ENCODE results near the gene YARS1.

YARS1 gene

DNA sequence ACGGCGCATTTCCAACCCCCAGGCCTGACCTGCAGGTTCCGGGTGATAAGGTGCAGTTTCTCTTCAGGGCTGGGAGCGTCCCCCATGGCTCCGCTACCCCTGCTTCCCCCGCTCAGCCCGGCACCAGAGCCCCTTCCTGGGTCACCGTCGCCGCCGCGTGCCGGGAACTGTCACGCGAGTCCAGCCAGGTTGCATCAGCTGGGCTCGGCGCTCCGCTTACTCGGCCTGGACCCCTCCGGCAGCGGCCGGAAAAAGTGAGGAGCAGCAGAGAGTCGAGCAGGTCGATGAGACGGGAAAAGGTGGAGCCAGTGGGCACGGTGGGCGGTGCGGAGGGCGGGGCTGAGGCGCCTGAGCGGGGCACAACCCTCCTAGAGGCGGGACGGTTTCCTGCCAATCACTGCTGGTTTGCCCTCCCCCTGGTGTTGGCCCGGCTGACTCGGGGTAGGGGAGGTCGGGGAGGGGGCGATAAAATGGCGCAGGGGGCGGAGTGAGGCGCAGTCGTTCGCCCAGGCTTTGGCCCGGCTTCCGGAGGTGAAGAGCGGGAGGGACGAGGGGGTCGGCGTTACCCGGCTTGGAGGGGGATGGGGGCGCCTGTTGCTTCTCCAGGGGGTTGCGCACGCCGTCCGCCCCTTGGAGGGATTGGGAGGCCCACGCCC lies at the start of gene YARS1, which contains the start of gene S100PBP:
Gene YARS1, minus strand, starts transcription at position 200 of the 656 bp plus-strand sequence. Its CDS starts 114 bp downstream, at position 86.
Gene S100PBP, plus strand, starts transcription at position 495 of the 656 bp plus-strand sequence. CDS start 8,447 bp downstream, outside the sequence.
- peak; percentile 84 to 99 (median 98) for DNase-seq

DNA sequence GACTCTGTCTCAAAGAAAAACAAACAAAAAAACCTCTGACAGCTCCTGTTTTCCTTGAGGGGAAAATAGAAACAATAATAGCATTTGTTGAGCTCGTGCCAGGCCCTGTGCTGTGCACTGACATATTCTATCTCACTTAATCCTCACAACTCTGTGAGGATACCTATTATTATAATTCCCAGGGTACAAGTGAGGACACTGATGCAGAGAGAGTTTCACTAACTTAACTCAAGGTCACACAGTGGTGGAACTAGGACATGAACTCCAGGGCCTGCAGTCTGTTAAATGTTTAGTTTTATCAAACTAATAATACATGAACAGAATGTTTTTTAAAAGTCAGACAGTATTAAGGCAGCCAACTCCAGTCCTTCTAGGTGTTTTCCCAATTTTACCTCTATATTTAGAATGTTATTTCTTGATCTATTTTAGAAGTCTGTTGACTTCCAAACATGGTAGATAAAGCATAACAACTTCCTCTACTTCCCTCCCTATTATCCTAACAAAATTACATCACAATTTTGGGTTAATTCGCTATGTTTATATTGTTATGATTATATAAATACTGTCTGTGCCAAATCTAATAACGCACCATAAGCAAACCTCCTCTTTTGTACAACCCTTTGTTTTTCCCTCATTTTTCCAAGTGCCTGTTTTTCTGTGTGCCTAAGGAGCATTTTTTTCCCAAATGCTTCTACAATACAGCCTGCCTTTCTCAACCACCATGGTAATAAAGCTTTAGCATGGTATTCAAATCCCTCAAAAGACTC lies 48.7 kb upstream of the YARS1 start:
- no peak for DNase-seq

DNA sequence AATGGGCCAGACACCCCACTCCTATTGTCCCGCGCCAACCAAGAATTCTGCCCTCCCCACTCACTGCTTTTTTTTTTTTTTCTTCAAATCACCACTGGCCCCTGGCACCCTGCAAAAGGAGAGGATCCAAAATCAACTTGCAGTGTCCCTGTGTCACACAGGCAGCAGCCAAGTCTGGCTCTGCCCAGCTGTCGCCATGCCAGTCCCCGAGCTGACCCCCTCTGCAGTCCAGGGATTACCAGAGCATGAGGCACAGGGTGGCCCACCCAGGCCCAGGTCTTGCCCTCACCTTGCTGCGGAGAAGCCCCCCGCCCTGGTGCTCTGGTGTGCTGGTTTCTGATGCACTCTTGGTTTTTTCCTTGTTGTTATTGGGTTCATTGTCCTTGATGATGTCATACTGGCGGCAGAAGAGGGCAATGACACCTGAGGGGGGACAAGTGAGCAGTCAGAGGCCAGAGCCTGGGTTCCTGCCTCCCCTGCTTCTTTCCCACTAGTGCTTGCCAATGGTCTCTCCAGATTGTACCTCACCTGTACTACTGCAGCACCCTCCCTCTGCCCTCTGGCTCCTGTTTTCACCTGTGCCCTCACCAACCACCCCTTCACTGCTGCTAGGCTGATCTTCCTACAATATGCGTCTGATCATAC lies 47.3 kb upstream of the YARS1 start:
- no peak for DNase-seq

DNA sequence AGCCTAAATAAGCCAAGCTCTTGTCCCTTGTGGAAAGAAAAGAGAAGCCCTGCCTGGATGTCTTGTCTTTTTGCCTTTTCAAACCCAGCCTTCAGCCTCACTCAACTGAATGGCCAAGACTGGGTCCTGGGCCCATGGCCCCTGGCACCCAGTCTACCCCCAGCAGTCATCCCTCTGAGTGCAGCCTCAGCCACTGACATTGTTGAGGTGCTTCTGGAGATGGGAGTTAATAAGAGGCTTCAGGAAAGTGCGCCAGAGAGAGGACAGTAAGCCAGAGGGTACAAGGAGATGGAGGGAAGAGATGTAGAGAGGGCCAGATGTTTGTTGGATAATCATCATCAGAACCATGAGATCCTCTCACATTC lies 46.7 kb upstream of the YARS1 start:
- no peak for DNase-seq

DNA sequence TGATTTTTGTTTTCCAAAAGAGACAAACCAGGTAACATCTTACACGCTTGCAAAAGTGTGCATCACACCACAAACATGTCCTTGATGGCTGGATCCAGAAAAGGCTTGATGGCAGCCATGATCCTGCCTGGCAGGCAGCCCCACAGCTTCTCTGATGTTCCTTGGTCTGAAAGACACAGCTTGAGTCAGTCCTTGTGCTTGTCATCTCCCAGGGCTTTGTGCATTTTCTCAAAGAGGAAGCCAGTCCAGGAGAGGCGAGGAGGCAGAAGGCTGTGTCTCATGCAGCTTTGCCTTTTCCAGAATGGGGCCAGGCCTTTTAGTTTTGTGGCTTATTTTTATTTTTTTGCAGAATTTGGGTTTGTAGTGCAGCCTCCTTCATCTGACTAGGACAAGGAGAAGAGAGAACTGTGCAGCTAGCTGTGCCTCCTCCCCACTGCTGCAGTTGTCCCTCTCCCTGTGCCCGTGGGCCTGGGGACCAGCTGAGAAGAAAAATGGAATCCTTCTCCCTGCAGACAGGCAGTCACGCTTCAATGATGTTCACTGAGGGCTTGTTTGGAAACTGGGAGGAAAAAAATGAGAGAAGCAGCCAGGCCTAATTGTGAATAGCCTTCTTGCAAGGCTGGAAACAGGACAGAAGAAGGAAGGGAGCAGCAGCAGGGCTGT lies 46.2 kb upstream of the YARS1 start:
- DNase-seq: peak in 1 of 56 donors; percentile 6

DNA sequence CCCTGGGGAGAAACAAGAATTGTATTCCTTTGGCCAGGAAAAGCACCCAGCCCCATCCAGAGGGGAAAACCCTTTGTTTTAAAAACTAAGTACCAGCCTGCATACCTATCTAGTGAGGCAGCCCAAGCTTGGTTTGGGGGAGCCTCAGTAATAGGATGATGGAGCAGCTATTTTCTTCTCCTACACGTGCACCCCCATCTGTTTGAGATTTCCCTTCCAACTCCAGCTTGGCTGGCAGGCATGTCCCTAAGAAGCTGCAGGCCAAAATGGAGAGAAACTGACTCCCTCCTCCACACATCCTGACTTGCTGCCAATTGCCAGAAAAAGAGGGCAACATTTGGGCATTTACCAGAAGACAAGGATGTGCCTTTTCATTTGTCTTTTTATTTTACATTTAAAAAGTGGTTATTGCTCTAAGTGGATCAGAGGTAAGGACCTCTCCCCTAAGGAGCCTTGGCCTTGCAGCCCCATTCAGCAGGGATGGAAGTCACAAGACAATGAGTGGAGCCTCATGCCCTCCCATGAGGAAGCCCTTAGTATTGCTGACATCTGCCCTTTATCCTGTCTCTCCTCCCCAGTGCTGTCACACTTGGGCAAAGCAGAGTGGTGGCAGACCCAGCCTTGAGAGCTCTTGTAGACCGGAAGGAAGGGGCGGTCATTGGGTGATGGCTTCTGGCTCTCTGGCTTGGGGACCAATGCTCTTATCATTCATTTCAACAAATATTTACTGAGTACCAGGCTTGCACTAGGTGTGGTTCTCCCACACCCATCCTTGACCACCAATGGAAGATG lies 44.9 kb upstream of the YARS1 start:
- DNase-seq: peak in 6 of 56 donors; percentile 12 to 46 (median 28)

DNA sequence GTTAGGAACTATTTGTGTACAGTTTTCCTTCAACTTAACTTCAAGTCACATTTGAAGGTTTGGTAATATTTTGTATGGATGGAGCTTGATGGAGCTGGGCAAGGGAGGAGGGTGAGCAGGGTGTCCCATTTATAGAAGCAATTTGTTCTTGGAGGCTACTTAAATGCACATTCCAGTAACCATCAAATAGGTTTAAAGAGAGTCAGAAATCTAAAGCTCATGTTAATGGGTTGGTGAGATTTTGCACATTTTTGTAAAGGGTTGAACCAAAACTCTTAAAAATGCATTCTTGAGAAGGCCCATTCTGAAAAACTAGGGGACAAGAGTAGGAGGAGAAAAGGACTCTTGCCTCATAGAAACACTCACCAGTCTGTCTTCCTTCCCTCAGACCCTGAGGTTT lies 43.4 kb upstream of the YARS1 start:
- DNase-seq: no peak

DNA sequence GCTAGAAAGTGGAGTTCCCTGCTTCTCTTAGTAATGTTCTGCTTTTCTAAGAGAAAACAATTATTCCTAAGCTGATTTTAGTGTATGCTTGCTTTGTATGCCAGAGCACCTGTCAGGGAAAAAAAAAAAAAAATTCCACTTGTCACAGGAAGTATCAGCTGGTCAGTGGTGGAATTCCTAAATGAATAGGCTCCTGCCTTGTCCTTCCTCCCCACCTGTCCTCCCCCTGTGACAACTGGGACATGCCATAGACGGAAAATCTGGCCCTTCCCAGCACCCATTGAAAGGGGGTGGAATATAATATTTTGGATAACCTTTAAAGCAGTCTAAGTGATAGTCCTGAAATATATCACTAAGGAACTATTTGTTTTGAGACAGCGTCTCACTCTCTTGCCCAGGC lies 42.8 kb upstream of the YARS1 start:
- no peak for DNase-seq

DNA sequence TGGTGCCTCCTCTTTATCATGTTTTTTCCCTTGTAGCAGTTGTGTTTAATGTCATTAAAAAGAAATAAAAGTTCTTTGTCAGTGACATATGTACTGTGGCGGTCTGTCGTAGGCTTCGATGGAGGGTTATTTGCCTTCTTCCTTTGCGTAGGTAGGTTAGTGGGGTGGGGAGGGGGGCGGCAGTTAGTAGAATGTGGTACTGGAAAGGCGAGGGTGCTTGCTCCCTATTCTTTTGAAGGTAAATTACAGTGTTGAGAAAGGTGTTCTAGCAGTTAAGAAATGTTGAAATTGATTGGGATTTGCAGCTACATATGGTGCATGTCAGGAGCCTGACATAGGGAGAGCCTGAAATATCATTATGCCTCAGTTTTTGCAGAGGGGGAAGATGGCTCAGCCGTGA lies 41.6 kb upstream of the YARS1 start:
- DNase-seq: no peak

DNA sequence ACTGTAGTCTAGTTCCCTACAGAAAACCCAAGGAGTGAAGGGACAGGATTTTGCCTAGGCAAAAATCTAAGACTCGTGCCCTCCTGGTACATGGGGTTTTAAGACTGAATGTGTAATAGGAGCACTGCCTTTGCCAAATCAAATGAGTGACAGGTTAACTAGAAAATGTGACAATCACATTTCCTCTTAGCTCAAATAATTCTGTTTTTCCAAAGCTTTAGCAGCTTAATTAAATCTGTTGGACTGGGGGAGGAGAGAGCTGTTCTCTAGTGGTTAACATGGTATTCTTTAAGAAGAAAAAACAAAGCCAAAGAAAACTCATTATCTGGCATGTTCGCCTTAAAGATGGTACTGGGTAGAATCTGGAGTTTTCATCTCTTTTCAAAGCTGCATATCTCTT lies 41.0 kb upstream of the YARS1 start:
- no peak for DNase-seq

DNA sequence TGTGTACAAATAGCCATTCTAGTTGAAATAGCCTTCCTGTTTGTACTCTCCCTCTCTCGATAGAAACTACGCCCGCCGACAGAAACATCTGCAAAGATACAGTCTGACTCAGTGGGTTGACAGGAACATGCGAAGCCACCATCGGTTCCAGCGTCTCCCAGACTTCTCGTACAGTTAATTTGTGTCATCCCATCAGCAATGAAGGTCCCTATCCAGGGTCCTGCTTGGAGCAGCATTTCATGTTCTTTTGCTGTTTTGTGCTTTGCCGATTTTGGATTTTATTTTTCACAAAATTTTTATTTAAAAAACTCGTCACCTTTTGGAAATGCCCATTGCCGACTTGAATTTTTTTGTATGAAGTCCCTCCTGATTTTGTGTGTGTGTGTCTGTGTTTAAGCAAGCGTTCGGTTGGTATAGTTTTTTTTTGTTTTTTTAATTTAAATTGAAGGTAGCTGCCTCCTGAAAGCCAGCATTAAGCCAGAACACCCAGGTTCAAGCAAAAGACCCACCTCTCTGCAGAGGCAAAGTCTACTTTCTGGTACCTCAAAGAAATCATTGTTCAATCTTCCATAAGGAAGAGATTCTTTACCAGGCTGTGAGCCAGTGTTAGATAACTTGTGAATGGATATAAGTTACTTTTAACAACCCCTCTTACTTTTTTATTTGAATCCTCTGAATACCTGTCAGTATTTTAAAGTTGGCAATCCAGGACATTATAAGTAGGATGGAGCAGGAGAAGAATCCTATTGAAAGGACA lies 38.9 kb upstream of the YARS1 start:
- no peak for DNase-seq

DNA sequence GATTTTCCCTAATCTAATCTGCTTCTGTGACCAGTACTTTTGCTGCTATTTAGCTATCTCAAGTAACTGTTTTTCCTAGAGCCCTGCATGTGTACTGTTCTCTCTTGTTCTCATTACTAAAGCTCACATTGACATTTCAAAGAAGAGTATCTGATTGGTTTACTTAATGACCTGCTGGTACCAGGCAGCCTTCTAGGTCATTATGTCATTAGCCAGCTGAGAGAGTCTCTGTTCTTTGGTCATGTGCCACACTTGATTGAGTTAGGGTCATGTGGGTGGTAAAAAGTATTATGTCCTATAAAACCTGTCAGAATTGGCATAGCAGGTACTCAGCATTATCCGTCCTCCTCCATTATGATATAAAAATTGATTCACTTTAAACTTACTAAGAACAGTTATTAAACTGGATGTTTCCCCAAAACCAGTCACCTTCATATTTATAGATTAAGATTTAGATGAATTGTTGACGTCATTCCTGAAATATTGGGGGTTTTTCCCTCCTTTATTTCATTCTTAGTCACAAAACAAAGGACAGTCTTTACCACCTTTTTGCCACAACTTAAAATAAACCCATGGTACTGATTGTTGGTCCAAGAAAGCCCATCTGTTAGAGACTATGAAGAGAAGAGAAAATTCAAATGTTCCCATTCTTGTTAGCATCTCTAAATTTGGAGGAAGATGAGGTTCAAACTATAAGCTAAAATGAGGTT lies 31.4 kb upstream of the YARS1 start:
- DNase-seq: no peak

DNA sequence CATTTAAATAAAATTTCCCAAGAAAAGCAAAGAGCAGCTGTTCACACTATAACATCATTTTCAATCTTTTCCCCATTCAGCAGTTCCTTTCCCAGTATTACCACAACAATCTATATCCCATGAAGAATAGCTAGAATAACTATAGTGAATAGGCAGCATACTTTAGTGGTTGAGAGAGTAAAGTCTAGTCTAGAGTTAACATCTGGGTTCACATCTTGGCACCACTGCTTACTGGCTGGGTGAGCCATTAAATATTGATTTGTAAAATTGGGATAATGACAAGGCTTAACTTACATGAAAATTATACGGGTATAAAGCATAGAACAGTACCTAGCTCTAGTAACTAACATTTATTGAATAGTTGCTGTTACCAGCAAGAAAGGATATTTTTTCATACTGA lies 14.7 kb upstream of the YARS1 start:
- DNase-seq: no peak

DNA sequence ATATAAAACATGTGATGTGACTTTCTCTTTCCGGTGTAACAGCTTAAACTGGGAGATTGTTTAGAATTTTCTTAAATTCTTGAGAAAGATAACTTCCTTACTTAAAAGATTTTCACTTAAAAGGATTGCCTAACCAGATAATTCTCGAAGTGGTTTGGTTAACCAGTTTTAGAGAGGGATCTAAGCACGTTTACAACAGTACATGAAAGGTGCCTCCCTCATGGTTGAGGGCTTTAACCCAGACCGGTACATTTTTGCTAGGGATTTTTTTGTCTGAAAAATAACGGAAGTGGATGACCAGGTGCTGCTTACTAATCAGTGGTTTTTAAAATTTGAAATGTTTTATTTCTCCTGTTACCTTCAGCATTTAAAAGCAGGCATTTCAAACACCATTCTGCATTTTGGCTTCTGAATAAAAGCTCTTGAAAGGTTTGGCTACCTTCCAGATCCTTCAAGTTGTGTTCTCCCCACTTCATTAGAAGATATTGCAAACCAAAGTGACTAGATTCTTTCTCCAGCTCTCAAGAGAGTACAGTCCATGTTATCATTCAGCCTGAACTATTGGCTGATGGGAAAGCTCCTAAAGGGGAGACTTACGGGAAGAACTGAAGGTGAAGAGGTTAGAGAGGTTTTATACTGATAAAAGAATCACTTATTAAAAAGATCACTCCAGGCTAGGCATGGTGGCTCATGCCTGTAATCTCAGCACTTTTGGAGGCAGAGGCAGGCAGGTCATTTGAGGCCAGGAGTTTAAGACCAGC lies 13.1 kb upstream of the YARS1 start:
- no peak for DNase-seq

DNA sequence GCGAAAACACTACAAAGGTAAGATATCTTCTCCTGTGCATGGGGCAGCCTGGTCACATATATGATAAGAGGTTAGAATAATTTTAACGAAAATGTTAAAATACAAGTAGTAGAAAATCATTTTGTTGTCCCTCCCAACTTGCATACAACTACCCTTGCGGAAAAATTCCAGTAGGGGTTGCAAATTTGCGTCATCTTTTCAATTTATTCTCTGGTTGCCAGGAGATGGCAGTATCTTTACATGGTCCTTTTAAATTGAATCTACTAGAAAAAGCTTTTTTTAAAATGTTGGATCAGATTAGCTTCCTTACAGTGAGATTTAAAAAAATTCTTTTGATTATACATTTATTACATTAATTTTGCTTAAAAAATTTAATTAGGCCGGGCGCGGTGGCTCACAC lies 11.2 kb upstream of the YARS1 start:
- no peak for DNase-seq

DNA sequence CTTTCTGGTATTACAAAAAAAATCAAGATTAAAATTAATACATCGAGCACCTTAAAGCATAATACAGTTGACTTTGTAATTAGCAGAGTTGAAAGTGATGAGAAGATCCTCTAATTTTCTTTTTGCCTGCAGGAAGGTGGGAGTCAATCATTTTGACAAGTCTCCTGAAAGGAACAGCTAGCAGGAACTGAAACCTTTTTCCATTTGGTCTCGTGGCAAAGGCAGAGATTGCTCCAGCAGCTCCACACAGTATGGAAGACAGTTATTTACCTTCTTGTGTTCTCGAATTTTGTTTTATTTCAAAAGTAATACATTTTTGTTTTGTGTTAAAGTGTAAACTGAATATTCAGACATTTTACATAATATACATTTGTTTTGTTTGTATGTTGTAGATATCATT lies 8.0 kb upstream of the YARS1 start:
- DNase-seq: no peak

DNA sequence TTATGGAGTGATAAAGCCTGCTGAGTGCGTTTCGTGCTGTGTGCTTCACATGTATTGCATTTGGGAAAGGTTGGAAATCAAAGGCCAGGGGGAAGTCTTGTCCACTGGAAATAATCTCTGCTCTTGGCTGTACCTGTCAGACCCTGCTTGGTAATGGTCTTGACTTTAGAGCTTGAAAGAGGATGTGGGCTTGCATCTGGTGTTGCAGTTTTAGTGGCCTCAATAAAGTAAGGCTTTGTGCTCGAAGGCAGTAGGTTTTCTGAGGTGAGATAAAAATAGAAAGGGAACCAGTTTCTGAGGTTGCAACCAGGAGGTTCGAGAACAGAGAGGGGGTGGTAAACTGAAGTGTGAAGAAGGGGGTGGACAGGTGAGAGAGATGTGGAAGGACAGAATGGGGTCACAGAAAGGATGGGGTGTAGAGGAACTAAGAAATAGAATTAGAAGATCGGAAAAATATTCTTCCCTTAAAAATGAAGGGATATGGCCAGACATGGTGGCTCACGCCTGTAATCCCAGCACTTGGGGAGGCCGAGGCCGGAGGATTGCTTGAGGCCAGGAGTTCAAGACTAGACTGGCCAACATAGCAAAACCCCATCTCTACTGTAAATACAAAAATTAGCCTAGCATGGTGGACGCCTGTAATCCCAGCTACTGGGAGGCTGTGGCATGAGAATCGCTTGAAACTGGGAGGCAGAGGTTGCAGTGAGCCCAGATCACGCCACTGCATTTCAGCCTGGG lies 1.8 kb upstream of the YARS1 start:
- no peak for DNase-seq
